Fibroblast of skin of right quadriceps (primary cell): ENCODE results near the gene ZBTB42.
A peak's percentile ranks its signal among the peaks of the same experiment; 100 is the strongest.

Source experiments
- DNase-seq: peaks from one replicate; pipeline ENCODE4 v3.0.0-alpha.2; 2013

Gene ZBTB42

DNA sequence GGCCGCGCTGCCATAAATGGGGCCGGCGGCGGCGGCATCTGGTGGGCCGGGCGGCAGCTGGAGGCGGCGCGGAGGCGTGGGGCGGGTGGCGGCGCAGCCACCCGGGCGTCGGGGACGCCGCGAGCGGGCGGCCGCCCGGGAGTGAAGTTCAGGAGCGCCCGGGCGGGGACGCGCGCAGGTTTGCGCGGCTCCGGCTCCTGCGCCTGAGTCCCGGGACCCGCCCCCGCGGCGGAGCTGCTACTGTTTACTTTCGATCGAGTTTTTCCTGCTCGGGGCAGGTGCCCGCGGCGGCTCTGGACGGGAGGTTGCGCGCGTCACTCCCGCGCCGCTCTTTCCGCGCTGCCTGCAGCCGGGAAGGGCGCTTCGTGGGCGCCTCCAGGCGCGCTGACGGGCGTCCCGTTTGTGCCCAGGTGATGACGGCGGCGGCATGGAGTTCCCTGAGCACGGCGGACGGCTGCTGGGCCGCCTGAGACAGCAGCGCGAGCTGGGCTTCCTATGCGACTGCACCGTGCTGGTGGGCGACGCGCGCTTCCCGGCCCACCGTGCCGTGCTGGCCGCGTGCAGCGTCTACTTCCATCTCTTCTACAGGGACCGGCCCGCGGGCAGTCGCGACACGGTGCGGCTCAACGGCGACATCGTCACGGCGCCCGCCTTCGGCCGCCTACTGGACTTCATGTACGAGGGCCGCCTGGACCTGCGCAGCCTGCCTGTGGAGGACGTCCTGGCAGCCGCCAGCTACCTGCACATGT, at the start of gene ZBTB42:
Gene ZBTB42 (plus strand): TSS at position 331 of the 749 bp plus-strand sequence. CDS start 97 bp downstream, at position 428.
- DNase-seq, result no peak

DNA sequence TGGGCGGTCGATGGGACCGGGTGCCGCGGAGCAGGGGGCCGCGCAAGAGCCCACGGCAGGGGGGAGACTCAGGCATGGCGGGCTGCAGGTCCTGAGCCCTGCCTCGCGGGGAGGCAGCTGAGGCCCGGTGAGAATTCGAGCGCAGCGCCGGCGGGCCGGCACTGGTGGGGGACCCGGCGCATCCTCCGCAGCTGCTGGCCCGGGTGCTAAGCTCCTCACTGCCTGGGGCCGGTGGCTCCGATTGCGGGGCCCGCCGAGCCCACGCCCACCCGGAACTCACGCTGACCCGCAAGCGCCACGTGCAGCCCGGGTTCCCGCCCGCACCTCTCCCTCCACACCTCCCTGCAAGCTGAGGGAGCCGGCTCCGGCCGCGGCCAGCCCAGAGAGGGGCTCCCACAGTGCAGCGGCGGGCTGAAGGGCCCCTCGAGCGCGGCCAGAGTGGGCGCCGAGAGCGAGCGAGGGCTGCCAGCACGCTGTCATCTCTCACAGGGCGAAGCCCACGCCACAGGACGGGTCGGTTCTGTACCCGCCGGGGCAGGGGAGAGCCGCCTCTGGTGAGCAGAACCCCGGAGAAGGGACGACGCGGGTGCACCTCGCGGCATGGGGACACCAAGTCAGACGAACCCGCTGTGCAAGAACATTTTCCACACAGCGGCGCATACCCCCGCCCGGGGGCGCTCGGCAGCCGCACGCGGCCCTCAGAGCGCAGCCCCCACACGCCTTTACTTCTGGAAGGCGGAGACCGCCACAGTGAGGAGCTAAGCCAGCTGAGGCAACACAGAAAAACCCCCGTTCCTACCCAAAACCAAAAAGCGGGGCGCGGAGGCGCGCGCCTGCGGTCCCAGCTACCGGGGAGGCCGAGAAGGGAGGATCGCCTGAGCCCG, 49.1 kb upstream of the ZBTB42 start:
- DNase-seq, result no peak

DNA sequence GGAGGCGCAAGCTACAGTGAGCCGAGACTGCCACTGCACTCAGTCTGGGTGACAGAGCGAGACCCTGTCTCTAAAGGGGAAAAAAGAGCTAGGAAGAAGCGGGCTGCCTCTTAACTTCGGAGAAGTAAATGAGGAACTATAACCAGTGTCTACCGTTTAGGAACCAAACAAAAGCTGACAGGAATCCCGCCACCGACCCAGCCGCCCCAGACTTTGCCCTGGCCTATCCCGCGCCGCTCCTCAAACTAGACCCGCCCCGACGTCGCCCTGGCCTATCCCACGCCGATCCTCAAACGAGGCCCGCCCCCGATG, 48.5 kb upstream of the ZBTB42 start:
- DNase-seq, result no peak

DNA sequence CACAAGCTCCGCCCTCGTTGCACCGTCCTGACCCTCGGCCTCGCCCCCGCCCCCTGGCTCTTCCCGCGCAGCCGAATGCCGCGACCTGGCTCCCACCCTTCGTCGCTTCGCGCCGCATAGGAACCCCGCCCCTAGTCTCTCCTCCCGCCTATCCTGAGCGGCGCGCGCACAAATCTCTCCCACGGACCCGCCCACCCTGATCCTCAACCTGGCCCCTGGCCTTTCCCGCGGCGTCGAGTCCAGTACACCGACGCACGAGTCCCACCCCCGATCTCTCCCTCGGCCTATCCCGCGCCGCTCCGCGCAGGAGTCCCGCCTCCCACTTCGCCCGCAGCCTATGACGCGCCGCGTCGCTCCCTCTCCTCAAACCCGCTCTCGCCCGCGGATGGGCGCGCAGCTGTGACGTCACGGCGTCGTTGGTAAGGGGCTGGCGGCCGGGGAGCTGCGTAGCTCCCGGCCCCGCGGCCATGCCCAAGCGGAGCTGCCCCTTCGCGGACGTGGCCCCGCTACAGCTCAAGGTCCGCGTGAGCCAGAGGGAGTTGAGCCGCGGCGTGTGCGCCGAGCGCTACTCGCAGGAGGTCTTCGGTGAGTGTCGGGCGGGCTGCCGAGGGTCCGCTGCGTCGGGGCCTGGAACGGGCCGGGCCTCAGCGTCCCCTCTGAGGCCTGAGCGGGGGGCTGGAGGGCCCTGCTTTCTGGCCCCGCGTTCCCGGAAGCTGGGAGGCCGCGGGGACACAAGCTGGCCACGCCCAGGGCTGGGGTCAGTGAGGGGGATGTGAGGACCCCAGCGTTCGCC, 48.0 kb upstream of the ZBTB42 start, which contains the start of gene SIVA1:
Gene SIVA1 (plus strand): TSS at position 413 of the 793 bp plus-strand sequence. CDS start 55 bp downstream, at position 468.
- DNase-seq, result peak; percentile 99

DNA sequence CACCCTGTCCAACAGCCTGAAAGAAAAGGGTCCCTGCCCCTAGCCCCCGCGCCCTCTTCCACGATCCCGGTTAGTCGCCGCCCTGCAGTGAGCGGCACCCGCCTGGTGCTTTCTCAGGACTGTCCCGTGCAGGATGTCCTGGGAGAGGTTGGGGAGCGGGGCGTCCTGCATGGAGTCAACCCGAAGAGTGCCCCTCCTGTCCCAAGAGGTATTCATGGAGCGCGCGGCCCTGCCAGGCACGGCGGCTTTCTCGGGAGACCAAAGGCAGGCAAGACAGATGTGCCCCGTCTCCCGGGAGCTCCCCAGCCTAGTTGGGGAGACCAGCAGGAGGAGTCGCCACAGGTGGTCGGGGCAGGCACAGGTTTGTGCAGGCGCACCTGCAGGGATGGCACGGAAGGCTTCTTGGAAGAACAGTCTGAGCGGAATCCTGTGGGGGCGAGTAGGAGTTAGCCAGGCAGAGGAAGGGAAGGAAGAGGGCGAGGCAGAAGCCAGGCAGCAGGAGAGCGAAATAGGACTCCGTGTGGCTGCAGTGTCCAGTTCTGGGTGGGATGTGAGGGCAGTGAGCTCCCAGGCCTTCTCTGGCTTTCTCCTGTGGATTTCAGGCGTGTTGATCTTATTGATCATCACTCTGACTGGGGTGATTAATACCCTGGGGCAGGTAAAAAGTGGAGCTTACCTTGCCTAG, 47.2 kb upstream of the ZBTB42 start:
- DNase-seq, result no peak

DNA sequence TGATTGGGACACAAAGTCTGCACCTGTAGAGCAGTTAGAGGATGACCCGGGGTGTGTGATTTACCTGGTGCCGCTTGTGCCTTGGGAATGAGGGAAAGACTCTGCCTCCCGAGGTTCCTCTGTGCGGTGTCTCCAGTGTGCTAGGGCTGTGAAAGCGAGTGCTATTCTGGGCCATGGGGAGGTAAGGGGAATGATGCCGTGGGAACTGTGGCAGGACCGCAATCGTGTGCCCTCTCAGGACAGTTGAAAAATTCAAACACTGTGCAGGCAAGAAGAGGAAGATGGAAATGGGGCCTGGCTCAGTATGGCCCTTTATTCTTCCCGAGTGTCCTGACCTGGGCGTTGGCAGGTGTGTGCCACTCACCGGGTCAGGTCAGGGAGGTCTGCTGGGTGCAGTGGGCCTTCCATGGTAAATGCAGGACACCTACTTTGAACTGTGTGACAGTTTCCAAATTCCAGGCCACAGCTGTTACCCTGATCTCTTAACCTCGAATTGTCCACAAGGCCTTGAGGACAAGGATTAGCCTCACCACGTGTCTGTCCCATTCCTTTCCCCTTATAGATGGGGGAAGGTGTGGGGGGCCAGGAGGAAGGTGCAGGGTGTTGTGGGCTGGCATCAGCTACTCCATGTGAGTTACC, 46.6 kb upstream of the ZBTB42 start:
- no peak for DNase-seq

DNA sequence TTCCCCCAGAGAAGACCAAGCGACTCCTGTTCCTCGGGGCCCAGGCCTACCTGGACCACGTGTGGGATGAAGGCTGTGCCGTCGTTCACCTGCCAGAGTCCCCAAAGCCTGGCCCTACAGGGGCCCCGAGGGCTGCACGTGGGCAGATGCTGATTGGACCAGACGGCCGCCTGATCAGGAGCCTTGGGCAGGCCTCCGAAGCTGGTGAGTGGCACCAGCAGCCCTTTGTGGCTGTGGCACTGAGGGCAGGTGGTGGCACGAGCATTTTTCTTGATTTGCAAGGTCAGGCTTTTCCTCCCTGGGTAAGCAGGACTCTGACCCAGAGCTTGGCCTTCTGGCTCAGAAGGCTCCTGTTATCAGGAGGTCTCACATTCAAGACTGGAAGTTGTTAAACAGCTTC, 45.3 kb upstream of the ZBTB42 start:
- DNase-seq, result no peak

DNA sequence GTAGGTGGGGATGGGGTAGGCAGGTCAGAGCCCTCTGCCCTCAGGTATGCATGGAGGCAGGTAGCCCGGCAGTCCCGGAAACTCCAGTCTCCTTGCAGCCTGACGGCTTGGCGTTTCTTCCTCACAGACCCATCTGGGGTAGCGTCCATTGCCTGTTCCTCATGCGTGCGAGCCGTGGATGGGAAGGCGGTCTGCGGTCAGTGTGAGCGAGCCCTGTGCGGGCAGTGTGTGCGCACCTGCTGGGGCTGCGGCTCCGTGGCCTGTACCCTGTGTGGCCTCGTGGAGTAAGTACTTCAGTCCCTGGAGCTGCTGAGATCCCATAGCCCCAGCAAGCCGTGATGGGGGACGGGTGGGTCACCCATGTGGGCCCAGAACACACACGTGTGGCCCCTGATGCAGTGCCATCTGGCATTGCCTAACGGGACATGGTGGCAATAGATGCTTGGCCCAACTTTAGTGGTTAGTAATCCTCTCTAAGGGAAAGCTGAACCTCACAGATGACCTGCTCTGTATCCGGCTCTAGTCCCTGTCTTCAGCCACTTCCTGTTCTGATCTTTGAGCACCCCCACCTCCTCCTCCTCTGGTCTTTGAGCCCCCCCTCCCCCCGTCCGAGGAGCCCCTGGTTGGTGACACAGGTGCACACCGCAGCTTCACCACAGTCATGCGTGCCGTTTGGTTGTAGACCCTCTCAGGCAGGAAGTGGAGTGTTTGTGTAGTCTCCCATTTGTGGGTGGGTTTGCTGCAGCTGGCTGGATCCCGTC, 44.2 kb upstream of the ZBTB42 start:
- DNase-seq, result no peak

DNA sequence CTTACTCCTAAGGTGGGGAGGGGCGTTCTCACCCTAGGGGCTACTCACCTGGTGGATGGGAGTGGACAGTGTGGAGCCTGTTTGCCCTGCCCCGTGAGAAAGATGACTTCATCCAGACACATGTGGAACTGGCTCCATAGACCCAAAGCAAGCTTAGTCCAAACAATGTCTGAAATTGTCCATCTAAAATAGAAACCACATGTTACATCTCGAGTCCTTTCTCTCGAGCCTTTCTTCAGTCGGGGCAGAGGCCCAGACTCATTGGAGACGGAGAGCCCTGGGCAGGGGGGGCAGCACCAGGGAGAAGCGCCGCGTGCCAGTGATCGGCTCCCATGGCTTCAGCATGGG, 43.7 kb upstream of the ZBTB42 start:
- DNase-seq, result no peak

DNA sequence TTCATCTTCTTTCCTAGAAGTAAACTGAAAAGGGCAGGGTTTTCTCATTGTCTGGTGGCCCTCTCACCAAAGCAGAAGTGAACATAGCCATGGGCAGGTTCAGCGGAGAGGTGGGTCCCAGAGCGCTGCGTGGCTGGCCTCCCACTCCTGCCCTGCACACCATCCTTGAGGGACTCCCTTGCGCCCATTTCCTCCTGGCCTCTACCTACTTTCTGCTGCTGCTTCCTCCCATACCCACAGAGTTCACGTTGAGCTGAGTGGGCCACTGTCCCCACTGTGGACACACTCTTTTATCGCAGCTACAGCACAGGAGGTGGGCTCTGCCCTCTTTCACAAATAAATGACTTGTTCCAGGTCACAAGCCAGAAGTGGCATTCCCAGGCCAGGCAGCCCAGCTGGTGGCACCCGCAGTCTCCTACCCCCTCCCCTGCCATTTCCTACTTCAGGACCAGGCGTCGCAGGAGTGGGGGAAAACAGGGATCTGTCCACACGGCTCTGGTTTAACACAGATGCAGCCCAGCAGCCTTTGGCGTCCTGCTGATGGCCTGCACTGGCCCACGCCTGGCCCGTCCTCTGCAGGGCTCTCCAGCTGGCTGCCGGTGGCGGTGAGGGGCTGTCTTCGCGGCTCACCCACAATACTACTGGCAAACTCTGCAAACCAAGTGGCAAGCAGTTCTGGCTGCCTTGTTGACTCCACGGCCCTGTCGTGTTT, 43.1 kb upstream of the ZBTB42 start:
- DNase-seq, result no peak

DNA sequence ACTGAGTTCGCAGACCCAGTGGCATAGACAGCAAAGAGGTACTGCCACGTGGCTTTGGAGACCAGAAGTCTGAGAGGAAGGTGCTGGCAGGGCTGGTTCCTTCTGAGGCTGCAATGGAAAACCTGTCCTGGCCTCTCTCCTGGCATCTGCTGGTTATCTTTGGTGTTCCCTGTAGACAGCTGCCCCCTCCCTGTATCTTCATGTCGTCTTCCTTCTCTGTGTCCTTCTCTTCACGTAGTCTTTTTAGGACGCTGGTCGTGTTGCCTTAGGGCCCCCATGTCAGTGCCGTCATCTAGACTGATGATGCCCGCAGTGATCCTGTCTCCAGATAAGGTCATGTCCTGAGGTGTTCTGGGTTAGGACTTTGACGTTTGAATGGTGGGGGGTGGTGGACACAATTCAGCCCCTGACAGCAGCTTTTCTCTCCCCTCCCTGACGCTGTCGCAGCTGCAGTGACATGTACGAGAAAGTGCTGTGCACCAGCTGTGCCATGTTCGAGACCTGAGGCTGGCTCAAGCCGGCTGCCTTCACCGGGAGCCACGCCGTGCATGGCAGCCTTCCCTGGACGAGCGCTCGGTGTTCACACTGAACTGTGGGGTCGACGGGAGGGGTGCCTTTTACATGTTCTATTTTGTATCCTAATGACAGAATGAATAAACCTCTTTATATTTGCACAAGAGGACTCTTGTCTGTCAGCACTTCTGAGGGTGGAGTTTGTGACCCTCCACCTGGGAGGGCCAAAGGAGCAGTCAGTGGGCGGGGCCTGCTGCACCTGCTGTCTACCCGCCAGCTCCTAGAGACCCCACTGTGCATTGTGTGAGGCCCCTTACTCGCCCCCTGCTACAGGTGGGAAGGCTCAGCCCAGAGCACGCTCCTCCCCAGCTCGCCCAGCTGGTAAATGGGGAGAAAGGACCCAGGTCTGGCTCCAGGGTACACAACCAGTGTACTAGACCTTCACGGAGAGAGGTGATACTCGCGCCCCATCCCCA, 41.6 kb upstream of the ZBTB42 start:
- no peak for DNase-seq

DNA sequence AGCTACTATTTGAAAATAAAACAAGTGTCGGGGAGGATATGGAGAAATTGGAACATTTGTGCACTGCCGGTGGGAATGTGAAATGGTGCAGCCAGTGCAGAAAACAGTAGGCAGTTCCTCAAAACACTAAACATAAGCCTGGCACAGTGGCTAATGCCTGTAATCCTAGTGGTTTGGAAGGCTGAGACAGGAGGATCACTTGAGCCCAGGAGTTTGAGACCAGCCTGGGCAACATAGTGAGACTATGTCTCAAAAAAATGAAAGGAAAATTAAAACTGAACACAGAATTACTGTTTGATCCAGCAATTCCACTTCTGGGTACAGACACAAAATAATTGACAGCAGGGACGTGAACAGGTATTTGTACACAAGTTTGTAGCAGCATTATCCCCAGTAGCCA, 35.4 kb upstream of the ZBTB42 start:
- DNase-seq, result no peak

DNA sequence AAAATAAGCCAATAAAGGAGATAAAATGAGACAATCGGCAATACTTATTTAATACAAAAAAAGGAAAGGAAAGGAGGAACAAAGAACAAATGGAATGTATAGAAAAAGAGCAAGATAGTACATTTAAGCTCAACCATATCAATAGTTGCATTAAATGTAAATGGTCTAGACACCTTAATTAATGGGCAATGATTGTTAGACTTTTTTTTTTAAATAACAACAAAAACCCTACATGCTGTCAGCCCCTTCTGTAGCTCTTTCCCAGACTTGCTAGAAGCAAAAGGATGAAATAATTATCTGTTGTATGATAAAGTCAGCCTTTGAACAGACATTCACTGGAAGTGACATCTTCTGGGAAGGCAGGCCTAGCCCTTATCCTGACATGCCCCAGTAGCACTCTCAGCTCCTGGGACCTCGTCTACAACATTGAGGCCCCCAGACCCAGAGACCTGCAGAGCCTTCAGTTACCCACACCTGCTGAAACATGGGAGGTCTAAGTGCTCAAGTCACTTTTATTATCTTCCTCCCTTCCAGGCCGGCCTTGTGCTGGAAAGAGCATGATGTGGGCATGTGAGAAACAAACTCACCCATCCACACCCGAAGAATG, 34.5 kb upstream of the ZBTB42 start:
- DNase-seq, result no peak

DNA sequence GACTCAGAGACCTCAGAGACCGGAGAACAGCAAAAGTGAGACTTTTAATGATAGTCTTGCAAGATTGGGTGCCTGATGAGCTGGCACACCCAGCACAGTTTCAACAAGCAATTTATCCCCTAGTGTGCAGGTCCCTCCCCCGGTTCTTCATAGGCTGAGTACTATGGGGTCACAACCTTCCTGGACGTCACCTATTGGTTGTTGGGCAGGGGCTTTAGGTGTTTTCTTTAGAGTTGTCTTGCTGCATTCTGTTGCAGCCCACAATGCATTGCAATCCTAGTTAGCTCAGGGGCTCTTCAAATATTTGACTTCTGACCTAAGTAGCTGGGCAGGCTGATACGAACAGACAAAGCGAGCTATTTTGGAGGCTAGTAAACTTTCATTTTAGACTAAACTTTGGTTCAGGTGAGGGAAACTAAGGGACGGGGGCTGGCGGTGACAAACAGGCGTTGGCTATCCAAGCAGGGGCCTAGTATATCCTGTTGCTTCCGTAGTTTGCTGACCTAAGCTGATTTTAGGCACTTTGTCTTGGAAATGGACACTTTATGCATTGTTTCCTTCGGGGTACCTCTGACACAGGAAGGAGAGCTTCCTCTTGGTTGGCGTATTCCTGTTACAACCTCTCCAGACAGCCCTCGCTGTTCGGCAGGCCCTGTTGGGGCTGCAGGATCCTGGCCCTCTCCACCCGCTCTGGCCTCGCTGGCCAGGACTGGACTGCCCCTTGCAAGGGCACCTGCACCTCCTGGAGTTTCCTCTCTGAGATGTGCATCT, 33.9 kb upstream of the ZBTB42 start:
- DNase-seq, result no peak

DNA sequence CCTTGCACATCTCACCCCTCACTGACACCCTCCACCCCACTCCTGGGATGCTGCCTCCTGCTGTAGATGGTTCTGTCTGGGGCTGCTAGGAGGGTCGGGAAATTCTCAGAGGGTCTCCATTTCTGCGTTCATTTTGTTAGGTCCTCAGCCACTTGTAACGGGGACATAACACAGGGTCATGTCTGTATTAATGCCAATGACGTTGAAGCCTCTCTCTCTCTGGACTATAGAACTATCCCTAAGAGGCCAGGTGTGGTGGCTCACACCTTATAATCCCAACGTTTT, 33.3 kb upstream of the ZBTB42 start:
- no peak for DNase-seq

DNA sequence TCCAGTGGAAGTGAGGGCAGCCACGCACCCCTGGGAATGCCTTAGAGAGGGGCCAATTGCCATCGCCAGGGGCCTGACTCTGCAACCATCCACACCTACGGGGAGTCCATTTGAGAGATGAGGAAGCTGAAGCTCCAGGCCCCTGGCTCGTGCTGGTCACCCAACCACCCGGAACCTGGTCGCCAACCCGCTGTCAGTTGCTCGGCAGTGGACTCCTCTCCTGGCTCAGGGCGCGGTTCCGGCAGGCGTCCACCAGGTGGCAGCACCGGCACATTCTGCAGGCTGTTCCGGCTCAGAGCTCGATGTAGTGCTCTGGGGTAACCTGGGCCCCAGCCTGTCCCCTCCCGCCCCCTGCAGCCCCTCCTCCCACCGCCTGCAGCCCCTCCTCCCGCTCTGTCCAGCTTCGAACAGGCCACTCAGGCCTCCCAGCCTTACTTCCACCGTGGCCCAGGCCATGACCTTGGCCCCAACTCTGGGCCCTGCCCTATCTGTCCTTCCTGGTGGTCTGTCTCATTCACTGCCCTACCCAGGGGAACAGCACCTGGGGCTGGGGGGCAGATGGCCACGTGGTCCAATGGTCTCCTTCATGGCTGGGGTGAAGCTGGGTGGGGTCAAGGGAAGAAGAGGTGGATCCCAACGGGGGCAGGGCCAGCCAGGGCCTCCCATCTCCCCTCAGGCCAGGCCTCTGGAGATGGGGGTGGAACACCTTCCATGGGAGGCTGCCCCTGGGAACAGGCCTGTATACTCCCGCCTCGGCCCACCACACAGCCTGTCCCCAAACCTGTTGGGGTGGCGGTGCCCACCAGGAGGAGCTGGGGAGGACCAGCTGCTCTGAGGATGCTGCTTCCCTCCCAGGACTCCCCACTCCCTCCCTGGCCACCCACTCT, 32.2 kb upstream of the ZBTB42 start:
- peak; percentile 73 for DNase-seq

DNA sequence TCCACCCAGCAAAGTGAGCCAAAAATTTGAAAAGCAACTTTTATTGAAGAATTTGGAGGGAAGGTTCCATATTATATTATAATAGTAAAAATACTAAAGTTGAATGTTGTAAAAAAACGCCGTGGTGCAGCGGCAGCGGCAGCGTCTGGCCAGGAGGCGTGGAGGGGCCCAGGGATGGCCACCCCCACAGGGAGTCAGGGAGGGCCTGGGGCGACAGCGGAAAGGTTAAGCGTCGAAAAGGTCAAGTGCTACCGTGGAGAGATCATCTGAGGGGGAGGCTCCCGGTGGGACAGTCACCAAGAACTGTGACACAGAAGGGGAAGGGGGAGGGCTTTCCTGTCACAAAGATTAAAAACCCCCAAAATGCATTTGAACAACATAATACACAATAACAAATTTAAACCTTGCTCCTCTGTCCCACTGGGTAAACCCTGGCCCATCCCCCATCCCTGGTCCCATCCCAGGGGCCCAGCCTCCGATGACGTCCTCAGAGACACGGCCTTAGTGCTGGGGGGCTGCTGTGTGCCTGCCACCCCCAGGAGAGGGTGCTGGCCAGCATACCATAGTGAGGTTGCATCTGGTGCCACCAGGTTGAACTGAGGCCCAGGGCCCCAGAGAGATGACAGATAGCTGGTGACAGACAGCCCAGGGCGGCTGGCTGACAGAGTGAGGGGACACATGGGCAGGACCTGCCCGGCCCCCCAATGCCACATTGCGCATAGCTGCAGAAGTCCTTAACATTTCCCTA, 31.4 kb upstream of the ZBTB42 start:
- DNase-seq, result no peak
